Middle frontal gyrus (tissue), 1 donor: ENCODE results near the gene CDH22.

Experiments used
- DNase-seq: peaks from one replicate; pipeline ENCODE4 v3.0.0-alpha.2; 2015; ENCODE audit warnings: low spot score; ENCODE audit errors: extremely low spot score

Gene CDH22

GRCh38 chr20:46174469-46175126 is 133.7 kb downstream of the CDH22 start:
- no peak for DNase-seq

- no peak for DNase-seq
Observed at GRCh38 chr20:46173652-46174468, 134.4 kb downstream of the CDH22 start.

- DNase-seq: no peak
Observed at GRCh38 chr20:46172961-46173536, 135.2 kb downstream of the CDH22 start.

GRCh38 chr20:46172455-46172854 is 135.8 kb downstream of the CDH22 start:
- DNase-seq: no peak

- DNase-seq: no peak
Observed at GRCh38 chr20:46171909-46172308, 136.4 kb downstream of the CDH22 start.

GRCh38 chr20:46171476-46171875 is 136.8 kb downstream of the CDH22 start:
- no peak for DNase-seq

GRCh38 chr20:46169245-46170171 is 138.8 kb downstream of the CDH22 start:
- DNase-seq: no peak

GRCh38 chr20:46168438-46168837 is 139.9 kb downstream of the CDH22 start:
- DNase-seq: no peak

GRCh38 chr20:46167080-46167479 is 141.2 kb downstream of the CDH22 start:
- no peak for DNase-seq

GRCh38 chr20:46164254-46164653 is 144.0 kb downstream of the CDH22 start:
- no peak for DNase-seq

- DNase-seq: no peak
Observed at GRCh38 chr20:46161921-46162320, 146.4 kb downstream of the CDH22 start.

- no peak for DNase-seq
Observed at GRCh38 chr20:46160661-46161060, 147.6 kb downstream of the CDH22 start.

- DNase-seq: no peak
Observed at GRCh38 chr20:46159101-46159897, 149.0 kb downstream of the CDH22 start.

- DNase-seq: no peak
Observed at GRCh38 chr20:46158476-46158987, 149.8 kb downstream of the CDH22 start.

GRCh38 chr20:46157625-46158024 is 150.7 kb downstream of the CDH22 start:
- no peak for DNase-seq

GRCh38 chr20:46157076-46157592 is 151.2 kb downstream of the CDH22 start:
- no peak for DNase-seq

- no peak for DNase-seq
Observed at GRCh38 chr20:46156065-46156464, 152.2 kb downstream of the CDH22 start.

GRCh38 chr20:46154796-46155195 is 153.5 kb downstream of the CDH22 start:
- DNase-seq: no peak

GRCh38 chr20:46154305-46154704 is 154.0 kb downstream of the CDH22 start:
- no peak for DNase-seq
